GM12874 (cell line): ENCODE measurements around the gene KCNQ1.

Experiments
- CTCF ChIP-seq: IDR thresholded peaks from 2 replicates; pipeline ENCODE4 v1.5.1; 2011; ENCODE audit warnings: low read depth, mild to moderate bottlenecking, control low read depth, low read length, moderate library complexity; ENCODE audit not compliant: insufficient read depth

KCNQ1 gene

GRCh38 chr11:2649400-2649799 is 204.6 kb downstream of the KCNQ1 start:
- no peak for TF ChIP-seq CTCF

GRCh38 chr11:2649848-2650247 is 205.0 kb downstream of the KCNQ1 start:
- TF ChIP-seq CTCF = no peak

GRCh38 chr11:2650343-2650867 is 205.6 kb downstream of the KCNQ1 start:
- no peak for TF ChIP-seq CTCF

GRCh38 chr11:2651054-2651617 is 206.3 kb downstream of the KCNQ1 start:
- TF ChIP-seq CTCF = no peak

- TF ChIP-seq CTCF = no peak
Observed at GRCh38 chr11:2651826-2652271, 207.0 kb downstream of the KCNQ1 start.

GRCh38 chr11:2652333-2653197 is 207.8 kb downstream of the KCNQ1 start:
- TF ChIP-seq CTCF = no peak

- no peak for TF ChIP-seq CTCF
Observed at GRCh38 chr11:2653198-2653551, 208.4 kb downstream of the KCNQ1 start.
